Naive thymus-derived CD4-positive, alpha-beta T cell (primary cell): Measurements from ENCODE around the gene SLCO2A1. TPM values are rescaled to one million over a fixed set of nuclear protein-coding genes. Genes with fewer than 3 reads are reported as not detected.

Experiments
- ATAC-seq: fragments of 150-1000 bp; cut with Tn5 transposase; 2 replicates; pipeline ENCODE4 v1.10.0; 2021; ENCODE audit warnings: mild to moderate bottlenecking, moderate library complexity
- CTCF ChIA-PET: fragments of 350-600 bp; sonication (Branson Sonifier 250); formaldehyde crosslinking; loops from one replicate; lab custom pipeline; 2021; ENCODE audit warnings: antibody characterized with exemption; lab: Charles Lee
- POLR2A ChIA-PET: fragments of 350-600 bp; sonication (Branson Sonifier 250); formaldehyde crosslinking; loops from one replicate; lab custom pipeline; 2021; ENCODE audit warnings: antibody characterized with exemption, inconsistent platforms; lab: Charles Lee
- DNase-seq, 9 donors: peaks; one replicate each; pipeline versions ENCODE4 v3.0.0 to v3.0.0-alpha.2; 2020 to 2022; ENCODE audit warnings: mixed read lengths in 1 of 9
- H3K27ac ChIP-seq: one replicate; pipeline ENCODE4 v1.7.0; 2013; ENCODE audit warnings: mild to moderate bottlenecking, low read depth, low read length, moderate library complexity
- H3K27me3 ChIP-seq, 2 donors: one replicate each; pipeline ENCODE4 v1.7.0; 2013; ENCODE audit warnings: low read length in 2 of 2, mild to moderate bottlenecking in 2 of 2, moderate library complexity in 2 of 2; ENCODE audit not compliant: control insufficient read depth in 2 of 2, insufficient read depth in 2 of 2
- H3K36me3 ChIP-seq, 3 experiments: 1 replicate in 2 of 3; 2 replicates in 1 of 3; pipeline ENCODE4 v1.7.0; 2013; ENCODE audit warnings: low read length in 3 of 3, mild to moderate bottlenecking in 3 of 3, moderate library complexity in 1 of 3; ENCODE audit not compliant: insufficient read depth in 3 of 3, control insufficient read depth in 2 of 3
- H3K4me1 ChIP-seq, 2 donors: one replicate each; pipeline ENCODE4 v1.7.0; 2013; ENCODE audit warnings: low read length in 2 of 2, mild to moderate bottlenecking in 2 of 2, moderate library complexity in 1 of 2; ENCODE audit not compliant: control insufficient read depth in 2 of 2, insufficient read depth in 2 of 2
- H3K4me3 ChIP-seq: 2 replicates; pipeline ENCODE4 v1.7.0; 2013; ENCODE audit warnings: mild to moderate bottlenecking, low read length
- H3K9me3 ChIP-seq, 3 experiments: 1 replicate in 2 of 3; 2 replicates in 1 of 3; pipeline ENCODE4 v1.7.0; 2013; ENCODE audit warnings: low read length in 3 of 3; ENCODE audit not compliant: control insufficient read depth in 2 of 3
- H3K27ac Mint-ChIP-seq, 9 donors: one replicate each; pipeline ENCODE4 v1.8.0; 2020 to 2022; ENCODE audit warnings: mixed read lengths in 9 of 9, mild to moderate bottlenecking in 8 of 9, moderate library complexity in 5 of 9, inconsistent platforms in 2 of 9
- H3K27me3 Mint-ChIP-seq, 5 donors: one replicate each; pipeline ENCODE4 v1.8.0; 2021 to 2022; ENCODE audit warnings: mixed read lengths in 5 of 5, mild to moderate bottlenecking in 1 of 5
- H3K36me3 Mint-ChIP-seq, 5 donors: one replicate each; pipeline ENCODE4 v1.8.0; 2020 to 2022; ENCODE audit warnings: mixed read lengths in 5 of 5, mild to moderate bottlenecking in 3 of 5, inconsistent platforms in 1 of 5
- H3K4me1 Mint-ChIP-seq, 7 donors: one replicate each; pipeline ENCODE4 v1.8.0; 2020 to 2022; ENCODE audit warnings: mixed read lengths in 7 of 7, mild to moderate bottlenecking in 3 of 7, inconsistent platforms in 1 of 7
- H3K4me3 Mint-ChIP-seq, 10 donors: one replicate each; pipeline ENCODE4 v1.8.0; 2020 to 2022; ENCODE audit warnings: mild to moderate bottlenecking in 10 of 10, mixed read lengths in 10 of 10, moderate library complexity in 6 of 10, inconsistent platforms in 2 of 10
- H3K9me3 Mint-ChIP-seq, 11 donors: one replicate each; pipeline ENCODE4 v1.8.0; 2020 to 2022; ENCODE audit warnings: mixed read lengths in 11 of 11, mild to moderate bottlenecking in 4 of 11, inconsistent platforms in 1 of 11, moderate library complexity in 1 of 11
- intact Hi-C, 2 donors: fragments of 100-400 bp; cut with micrococcal nuclease; formaldehyde crosslinking; loops; one replicate each; pipeline ENCODE4 v1.15.1; 2023
- polyA plus RNA-seq, 2 donors: library from polyadenylated mRNA; unstranded; fragments of 300-500 nt; fragmentation: Illumina TruSeq; gene quantifications; one replicate each; pipeline ENCODE4 v1.2.3, GENCODE V29; 2021
- total RNA-seq, 6 experiments: library from RNA in 5 of 6; stranded (reverse) in 5 of 6; gene quantifications; 1 replicate in 5 of 6; 2 replicates in 1 of 6; pipeline ENCODE4 v1.2.3 and lab custom pipeline; 2021 to 2026

The SLCO2A1 gene
- total and polyA plus RNA-seq, 7 experiments from 2014 or later, result not detected

DNA sequence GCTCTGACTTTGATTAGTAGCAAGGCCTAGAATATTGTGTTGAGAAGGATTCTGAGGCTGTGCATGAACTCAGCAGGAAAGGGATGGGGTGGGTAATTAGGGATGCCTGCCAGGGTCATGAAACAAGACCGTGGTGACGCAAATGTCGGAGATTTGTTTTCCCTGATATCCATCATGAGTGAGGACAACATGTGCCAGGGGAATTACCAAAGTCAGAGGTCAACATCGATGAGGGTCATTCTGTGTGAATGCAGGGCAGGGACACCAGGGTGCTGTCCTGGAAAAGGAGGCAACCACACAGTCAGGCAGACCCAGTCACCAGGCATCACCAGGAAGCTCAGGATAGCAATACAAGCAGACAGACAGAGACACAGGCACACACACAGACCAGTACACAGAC is 52.2 kb downstream of the SLCO2A1 start:
- Histone ChIP-seq H3K27ac (no peak overlapping the region), H3K36me3 (no peaks in the 10 kb centered on the region), H3K4me1 (no peaks in the 10 kb centered on the region), H3K9me3 (no peaks in the 10 kb centered on the region), H3K4me3 (no peak overlapping the region), H3K27me3 (no peaks in the 10 kb centered on the region)
- peaks cover 0 to 16% (median 7%) of the 10 kb centered on the region in 5 donors for H3K27me3 Mint-ChIP-seq
- ATAC-seq (no peak), DNase-seq (no peak)
- intact Hi-C loops, result no loop called here
- ChIA-PET POLR2A (interaction anchor here (0.6 kb wide), 1 partner anchor 12 kb away, joined by 3 read pairs; no protein-coding TSS in a partner anchor), CTCF (no interaction called here)
- no peaks in the 10 kb centered on the region for H3K36me3 Mint-ChIP-seq
- H3K9me3 Mint-ChIP-seq, result peaks cover 0 to 5% (median 0%) of the 10 kb centered on the region in 11 donors
- peaks cover 0 to 2% (median 0%) of the 10 kb centered on the region in 7 donors for H3K4me1 Mint-ChIP-seq
- no peak overlapping the region for H3K4me3 Mint-ChIP-seq
- H3K27ac Mint-ChIP-seq, result no peak overlapping the region

DNA sequence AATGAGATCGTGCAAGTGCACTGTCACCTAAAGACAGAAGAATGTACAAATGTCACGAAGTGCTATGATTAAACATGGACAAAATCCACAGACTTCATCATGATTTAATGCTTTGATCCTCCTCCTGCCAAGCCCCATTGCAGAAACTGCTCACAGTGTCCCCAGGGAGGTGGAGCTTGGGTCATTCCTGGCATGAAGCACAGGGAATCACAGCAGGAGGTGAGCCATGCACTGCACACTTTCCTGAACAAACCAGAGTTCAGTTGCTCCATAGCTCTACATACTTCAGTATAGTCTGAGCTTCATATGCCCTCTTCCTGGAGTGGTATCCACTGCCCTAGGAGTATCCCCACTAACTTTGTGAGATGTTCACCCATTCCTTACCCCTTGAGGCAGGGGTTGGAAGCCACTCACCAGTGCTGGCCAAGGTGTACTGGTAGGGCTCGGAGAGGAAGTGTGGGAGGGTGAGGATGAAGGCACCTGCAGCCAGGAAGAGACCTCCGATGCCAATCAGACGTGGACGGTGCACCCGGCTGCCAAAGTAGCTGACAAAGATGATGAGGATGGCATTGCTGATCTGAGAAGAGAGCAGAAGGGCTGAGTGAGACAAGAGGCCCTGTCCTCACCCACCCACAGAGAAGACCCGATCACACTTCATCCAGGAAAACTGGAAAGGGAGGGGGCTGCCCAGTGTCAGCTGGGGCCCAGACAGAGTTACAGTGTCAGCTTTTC is 56.3 kb downstream of the SLCO2A1 start:
- Histone ChIP-seq H3K4me1 (no peaks in the 10 kb centered on the region), H3K36me3 (no peaks in the 10 kb centered on the region), H3K27ac (no peak overlapping the region), H3K4me3 (no peak overlapping the region), H3K27me3 (no peaks in the 10 kb centered on the region), H3K9me3 (no peaks in the 10 kb centered on the region)
- intact Hi-C loops, result no loop called here
- peaks cover 0 to 12% (median 5%) of the 10 kb centered on the region in 5 donors for H3K27me3 Mint-ChIP-seq
- DNase-seq (no peak), ATAC-seq (no peak)
- H3K27ac Mint-ChIP-seq, result no peak overlapping the region
- no peak overlapping the region for H3K4me3 Mint-ChIP-seq
- H3K4me1 Mint-ChIP-seq, result peaks cover 0 to 2% (median 0%) of the 10 kb centered on the region in 7 donors
- ChIA-PET CTCF (no interaction called here), POLR2A (no interaction called here)
- H3K36me3 Mint-ChIP-seq, result peaks cover 0 to 5% (median 0%) of the 10 kb centered on the region in 5 donors
- peaks cover 0 to 15% (median 5%) of the 10 kb centered on the region in 11 donors for H3K9me3 Mint-ChIP-seq

DNA sequence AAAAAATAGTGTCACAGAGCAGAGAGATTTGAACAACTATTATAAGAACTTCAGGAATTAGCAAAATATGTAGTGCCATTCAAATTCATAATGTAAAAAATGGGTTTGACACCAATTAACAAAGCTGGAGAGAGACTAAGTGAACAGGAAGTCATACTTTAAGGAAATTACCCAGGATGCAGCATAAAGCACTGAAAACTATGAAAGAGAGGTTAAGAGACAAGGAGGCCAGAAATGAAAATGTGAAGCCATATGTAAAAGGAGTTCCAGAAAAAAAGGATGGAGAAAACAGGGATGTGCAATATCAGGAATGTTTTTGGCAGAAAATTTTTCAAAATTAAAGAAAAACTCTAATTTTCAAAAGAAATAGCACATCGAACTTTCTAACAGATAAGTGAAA is 57.6 kb downstream of the SLCO2A1 start:
- no peaks in the 10 kb centered on the region for H3K9me3 ChIP-seq
- ChIA-PET POLR2A (no interaction called here), CTCF (no interaction called here)
- DNase-seq (no peak), ATAC-seq (no peak)
- Mint-ChIP-seq H3K4me1 (peaks cover 0 to 2% (median 0%) of the 10 kb centered on the region in 7 donors), H3K27ac (no peak overlapping the region), H3K27me3 (peaks cover 0 to 8% (median 7%) of the 10 kb centered on the region in 5 donors), H3K4me3 (no peak overlapping the region), H3K9me3 (peaks cover 0 to 15% (median 5%) of the 10 kb centered on the region in 11 donors), H3K36me3 (peaks cover 0 to 5% (median 0%) of the 10 kb centered on the region in 5 donors)
- no peaks in the 10 kb centered on the region for H3K36me3 ChIP-seq
- H3K4me3 ChIP-seq, result no peak overlapping the region
- no peaks in the 10 kb centered on the region for H3K4me1 ChIP-seq
- no peak overlapping the region for H3K27ac ChIP-seq
- intact Hi-C loops, result no loop called here
- H3K27me3 ChIP-seq, result no peaks in the 10 kb centered on the region

DNA sequence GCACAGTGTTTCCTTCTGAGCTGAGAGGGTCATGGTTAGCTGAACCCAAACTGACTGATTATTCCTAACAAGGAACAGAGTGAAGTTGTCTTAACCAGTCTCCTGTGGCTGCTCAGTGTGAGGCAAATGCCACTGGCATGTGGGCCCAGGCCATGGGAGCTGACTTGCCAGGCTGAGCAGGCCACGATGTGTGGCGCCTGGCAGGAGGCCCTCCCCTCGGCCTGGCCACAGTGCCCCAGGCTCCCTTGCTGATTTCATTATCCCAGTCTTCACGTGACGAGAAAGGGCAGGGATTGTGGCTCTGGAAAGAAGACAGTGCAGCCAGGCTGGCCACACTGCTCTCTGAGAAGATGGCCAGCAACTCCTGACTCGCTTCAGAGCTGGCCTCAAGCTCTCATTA is 58.8 kb downstream of the SLCO2A1 start:
- Mint-ChIP-seq H3K36me3 (peaks cover 0 to 5% (median 0%) of the 10 kb centered on the region in 5 donors), H3K27me3 (peaks cover 0 to 11% (median 7%) of the 10 kb centered on the region in 5 donors), H3K9me3 (peaks cover 0 to 15% (median 5%) of the 10 kb centered on the region in 11 donors), H3K27ac (no peak overlapping the region), H3K4me3 (no peak overlapping the region), H3K4me1 (peaks cover 0 to 4% (median 0%) of the 10 kb centered on the region in 7 donors)
- ChIA-PET POLR2A (no interaction called here), CTCF (no interaction called here)
- no peaks in the 10 kb centered on the region for H3K36me3 ChIP-seq
- no peaks in the 10 kb centered on the region for H3K4me1 ChIP-seq
- ATAC-seq (no peak), DNase-seq (no peak)
- intact Hi-C loops, result no loop called here
- no peaks in the 10 kb centered on the region for H3K9me3 ChIP-seq
- no peak overlapping the region for H3K27ac ChIP-seq
- H3K27me3 ChIP-seq, result no peaks in the 10 kb centered on the region
- no peak overlapping the region for H3K4me3 ChIP-seq

DNA sequence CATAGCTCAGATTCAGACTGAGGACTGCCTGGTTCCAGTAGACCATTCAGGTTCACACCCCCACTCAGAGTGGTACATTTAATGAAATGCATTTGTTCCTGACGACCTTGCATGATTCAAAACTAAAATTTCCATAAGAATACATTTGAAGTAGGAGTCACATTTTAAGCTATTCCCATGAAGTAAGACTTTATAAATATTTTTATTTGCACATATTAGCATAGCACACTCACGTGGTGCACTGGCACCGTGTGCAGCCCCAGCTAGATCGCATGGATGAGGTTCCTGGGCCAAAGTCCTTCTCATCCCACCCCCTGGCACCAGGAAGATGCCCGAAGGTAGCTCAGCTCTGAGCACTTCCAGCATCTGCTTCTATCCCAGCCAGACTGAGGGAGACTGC is 59.4 kb downstream of the SLCO2A1 start:
- H3K27ac Mint-ChIP-seq, result no peak overlapping the region
- H3K27ac ChIP-seq, result no peak overlapping the region
- H3K36me3 ChIP-seq, result no peaks in the 10 kb centered on the region
- no peak overlapping the region for H3K4me3 ChIP-seq
- ATAC-seq, result no peak
- no peaks in the 10 kb centered on the region for H3K4me1 ChIP-seq
- H3K9me3 ChIP-seq, result no peaks in the 10 kb centered on the region
- no peak for DNase-seq
- H3K4me3 Mint-ChIP-seq, result no peak overlapping the region
- peaks cover 0 to 15% (median 5%) of the 10 kb centered on the region in 11 donors for H3K9me3 Mint-ChIP-seq
- peaks cover 0 to 17% (median 3%) of the 10 kb centered on the region in 5 donors for H3K27me3 Mint-ChIP-seq
- CTCF ChIA-PET, result no interaction called here
- POLR2A ChIA-PET, result no interaction called here
- intact Hi-C loops, result no loop called here
- peaks cover 0 to 5% (median 0%) of the 10 kb centered on the region in 5 donors for H3K36me3 Mint-ChIP-seq
- H3K4me1 Mint-ChIP-seq, result peaks cover 0 to 4% (median 0%) of the 10 kb centered on the region in 7 donors
- H3K27me3 ChIP-seq, result no peaks in the 10 kb centered on the region

DNA sequence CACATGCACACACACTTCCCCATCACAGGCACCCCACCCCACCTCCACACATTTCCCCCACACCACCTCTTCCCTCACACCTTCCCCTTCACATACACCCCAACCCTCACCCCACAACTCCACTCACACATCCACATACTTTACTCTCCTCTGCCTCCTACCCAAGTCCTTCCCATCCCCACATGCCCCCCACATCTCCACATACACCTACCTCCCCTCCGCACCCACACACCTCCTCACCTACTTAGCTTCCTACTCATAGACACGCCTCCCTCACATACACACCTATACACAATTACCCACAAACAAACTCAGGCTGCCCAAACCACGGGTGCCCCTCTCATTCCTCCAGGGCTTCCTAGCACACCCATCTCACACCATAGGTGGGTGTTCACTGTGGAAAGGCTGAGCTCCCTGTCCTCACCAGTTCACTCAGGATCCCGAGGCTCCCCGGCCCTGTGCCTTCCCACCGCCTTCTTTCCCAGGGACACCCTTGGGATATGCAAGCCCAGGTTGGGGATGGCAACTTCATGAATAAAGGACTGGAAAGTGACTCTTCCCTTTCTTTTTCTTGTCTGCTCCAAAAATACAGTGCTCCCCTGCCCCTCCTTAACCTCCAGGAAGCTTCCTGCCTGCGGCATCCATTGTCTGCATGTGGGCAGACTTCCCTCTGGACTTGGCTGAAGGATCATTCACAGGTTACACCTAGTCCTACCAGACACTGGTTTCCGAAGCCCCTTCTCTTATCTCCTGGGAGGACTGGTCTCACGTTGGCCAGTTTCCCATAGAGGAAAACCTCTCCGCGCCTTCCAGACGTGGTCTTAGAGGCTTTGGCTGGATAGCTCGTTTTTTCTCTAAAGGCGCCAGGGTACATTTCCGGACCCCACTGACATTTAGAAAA is 61.5 kb downstream of the SLCO2A1 start:
- Histone ChIP-seq H3K27me3 (no peaks in the 10 kb centered on the region), H3K36me3 (no peaks in the 10 kb centered on the region), H3K9me3 (no peaks in the 10 kb centered on the region), H3K4me3 (no peak overlapping the region), H3K4me1 (no peaks in the 10 kb centered on the region), H3K27ac (no peak overlapping the region)
- Mint-ChIP-seq H3K36me3 (peaks cover 0 to 5% (median 0%) of the 10 kb centered on the region in 5 donors), H3K27ac (no peak overlapping the region), H3K4me1 (peaks cover 0 to 2% (median 0%) of the 10 kb centered on the region in 7 donors), H3K27me3 (peaks cover 0 to 17% (median 0%) of the 10 kb centered on the region in 5 donors), H3K9me3 (peaks cover 0 to 15% (median 5%) of the 10 kb centered on the region in 11 donors), H3K4me3 (no peak overlapping the region)
- ChIA-PET CTCF (no interaction called here), POLR2A (no interaction called here)
- ATAC-seq, result no peak
- intact Hi-C loops, result no loop called here
- no peak for DNase-seq
